22Rv1 (cell line): ENCODE results near the gene DNMT3B.

Experiments used
- ZFX ChIP-seq: fragments of 450-650 bp; IDR thresholded peaks from 2 replicates; pipeline ENCODE4 v1.6.1; 2017; ENCODE audit warnings: antibody characterized with exemption, borderline replicate concordance
- TF ChIP-seq, protein P1 (sequence below): fragments of 450-650 bp; IDR thresholded peaks from 2 replicates; pipeline ENCODE4 v1.5.1; 2017; ENCODE audit warnings: mild to moderate bottlenecking

DNA sequence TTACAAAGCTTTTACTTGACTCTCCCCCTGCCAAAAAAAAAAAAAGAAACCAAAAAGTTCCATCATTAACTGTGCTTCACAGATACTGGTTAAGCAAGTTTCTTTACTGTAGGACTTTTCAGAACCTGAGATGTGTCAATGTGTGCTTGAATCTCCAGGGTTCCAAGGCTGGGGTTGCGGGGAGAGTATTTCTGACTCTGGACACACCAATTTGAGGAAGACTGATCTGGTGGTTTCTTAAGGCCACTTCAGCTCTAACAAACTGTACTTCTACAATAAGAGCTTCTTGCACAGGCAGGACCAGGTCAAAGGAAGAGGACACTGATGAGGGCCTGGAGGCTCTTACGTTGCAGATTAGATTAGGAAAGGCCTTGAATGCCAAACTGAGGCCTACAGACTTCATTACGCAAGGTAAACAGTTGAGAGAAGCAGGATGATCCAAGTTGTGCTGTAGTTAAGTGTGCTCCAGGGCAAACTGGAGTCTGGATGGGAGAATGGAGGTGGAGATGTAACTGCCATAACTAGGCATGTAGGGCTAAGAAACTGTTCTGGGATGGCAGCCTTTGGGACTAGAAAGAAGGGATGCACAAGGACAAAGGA lies 43.3 kb upstream of the DNMT3B start:
- TF ChIP-seq, protein P1, sequence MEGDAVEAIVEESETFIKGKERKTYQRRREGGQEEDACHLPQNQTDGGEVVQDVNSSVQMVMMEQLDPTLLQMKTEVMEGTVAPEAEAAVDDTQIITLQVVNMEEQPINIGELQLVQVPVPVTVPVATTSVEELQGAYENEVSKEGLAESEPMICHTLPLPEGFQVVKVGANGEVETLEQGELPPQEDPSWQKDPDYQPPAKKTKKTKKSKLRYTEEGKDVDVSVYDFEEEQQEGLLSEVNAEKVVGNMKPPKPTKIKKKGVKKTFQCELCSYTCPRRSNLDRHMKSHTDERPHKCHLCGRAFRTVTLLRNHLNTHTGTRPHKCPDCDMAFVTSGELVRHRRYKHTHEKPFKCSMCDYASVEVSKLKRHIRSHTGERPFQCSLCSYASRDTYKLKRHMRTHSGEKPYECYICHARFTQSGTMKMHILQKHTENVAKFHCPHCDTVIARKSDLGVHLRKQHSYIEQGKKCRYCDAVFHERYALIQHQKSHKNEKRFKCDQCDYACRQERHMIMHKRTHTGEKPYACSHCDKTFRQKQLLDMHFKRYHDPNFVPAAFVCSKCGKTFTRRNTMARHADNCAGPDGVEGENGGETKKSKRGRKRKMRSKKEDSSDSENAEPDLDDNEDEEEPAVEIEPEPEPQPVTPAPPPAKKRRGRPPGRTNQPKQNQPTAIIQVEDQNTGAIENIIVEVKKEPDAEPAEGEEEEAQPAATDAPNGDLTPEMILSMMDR: no peak
- TF ChIP-seq ZFX: no peak
